HG02610 (cell line): ENCODE measurements around the gene EPB42.
"Not testable (repeated sequence)": the region's sequence is repeated elsewhere in the genome, so short reads cannot be mapped to it uniquely, and the experiment has no call there.

Source experiments
- ATAC-seq: cut with Tn5 transposase; IDR thresholded peaks from one replicate; pipeline ENCODE4 v1.9.1; 2021; ENCODE audit warnings: mild to moderate bottlenecking, moderate library complexity; ENCODE audit not compliant: unreplicated experiment

Gene EPB42

DNA sequence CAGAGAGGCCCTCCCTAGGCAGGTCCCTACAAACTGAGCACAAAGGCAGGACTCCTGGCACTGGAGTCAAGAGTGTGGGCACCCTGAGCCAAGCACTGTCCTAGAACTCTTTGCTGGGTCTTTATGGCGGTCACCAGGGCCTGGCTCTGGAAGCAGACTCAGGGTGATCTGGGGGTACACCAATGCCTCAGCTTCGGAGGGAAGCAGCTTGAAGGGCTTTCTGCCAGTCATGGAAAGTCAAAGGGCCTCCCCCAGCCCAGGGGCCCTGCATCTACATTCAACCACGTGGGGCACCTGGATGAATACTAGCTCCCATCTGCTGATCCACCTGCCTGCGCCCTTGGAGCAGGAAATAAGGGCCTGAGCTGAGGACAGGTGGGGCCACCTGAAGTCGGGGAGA is 7.4 kb downstream of the EPB42 start:
- ATAC-seq: no peak

DNA sequence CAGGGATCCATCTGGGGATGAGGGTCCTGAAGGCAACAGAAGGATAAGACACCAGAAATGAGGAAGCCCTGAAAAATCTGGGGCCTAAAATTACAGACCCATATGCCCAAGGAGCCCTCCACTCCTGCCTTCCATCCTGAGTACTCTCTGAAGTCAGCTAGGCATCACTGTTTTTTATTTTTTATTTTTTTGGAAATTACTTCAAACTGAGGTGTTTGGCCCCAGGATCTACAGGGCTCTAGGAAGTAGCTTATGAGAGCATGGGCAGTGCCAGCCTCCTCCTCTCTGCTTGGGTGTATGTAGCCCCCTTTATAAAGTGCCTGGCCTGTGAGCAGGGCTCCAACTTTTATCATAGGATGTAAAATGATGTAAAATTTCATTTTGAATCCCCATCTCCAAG is 7.9 kb downstream of the EPB42 start:
- ATAC-seq: no peak

DNA sequence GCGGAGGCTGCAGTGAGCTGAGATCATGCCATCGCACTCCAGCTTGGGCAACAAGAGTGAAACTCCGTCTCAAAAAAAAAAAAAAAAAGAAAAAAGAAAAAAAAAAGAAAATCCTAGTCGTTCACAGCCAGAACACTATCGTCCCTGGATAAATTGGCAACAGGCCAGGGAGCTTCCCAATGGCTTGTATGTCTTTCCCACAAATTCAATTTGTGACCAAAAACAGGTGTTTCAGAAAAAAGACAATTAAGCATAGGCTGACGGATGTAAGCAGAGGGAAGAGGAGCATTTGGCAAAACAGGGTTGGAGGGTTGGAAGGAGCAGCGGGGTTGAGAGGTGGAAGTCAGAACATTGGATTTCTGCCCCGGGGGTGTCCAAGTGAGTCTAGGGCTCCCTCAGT is 8.5 kb downstream of the EPB42 start:
- no peak for ATAC-seq

DNA sequence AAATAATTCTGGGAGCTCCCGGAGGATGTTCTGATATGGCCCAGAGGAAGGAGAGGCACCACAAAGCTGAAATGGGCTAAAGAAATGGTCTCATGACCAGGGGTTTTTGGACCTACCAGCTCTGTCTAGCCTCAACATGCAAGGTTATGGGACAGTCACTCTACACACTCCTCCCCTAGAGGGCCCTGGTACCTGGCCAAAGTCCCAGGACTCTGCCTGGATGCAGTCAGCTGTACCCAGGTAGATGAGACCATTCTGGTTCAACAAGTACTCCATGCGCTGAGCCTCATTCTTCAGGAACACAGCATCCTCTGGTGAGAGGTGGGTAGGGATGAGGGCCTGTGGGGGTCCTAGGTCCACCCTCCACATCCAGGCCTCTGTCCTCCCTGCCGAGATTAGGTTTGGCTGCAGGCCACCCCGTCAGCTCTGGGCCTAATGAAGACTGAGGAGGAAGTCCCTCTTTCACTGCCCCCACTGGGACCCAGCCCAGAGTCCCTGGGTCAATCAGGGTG is 9.5 kb downstream of the EPB42 start:
- ATAC-seq: no peak

DNA sequence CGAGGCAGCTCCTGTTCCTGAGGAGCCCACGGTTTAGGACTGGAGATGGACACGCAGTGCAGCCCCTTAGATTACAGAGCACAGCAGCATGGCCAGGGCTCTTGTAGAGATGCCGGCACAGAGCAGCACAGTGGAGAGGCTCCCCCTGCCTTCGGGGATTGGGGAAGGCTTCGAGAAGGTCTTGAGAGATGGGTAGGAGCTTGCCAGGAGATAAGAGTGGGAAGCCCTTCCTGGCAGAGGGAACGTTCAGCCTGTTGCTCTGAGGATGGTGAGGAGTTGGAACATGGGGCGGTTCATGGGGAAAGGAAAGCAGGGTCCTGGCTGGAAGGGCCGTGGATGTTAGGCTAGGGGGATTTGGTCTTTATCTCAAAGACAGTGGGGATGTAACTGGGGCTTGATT is 10.0 kb downstream of the EPB42 start:
- no peak for ATAC-seq

DNA sequence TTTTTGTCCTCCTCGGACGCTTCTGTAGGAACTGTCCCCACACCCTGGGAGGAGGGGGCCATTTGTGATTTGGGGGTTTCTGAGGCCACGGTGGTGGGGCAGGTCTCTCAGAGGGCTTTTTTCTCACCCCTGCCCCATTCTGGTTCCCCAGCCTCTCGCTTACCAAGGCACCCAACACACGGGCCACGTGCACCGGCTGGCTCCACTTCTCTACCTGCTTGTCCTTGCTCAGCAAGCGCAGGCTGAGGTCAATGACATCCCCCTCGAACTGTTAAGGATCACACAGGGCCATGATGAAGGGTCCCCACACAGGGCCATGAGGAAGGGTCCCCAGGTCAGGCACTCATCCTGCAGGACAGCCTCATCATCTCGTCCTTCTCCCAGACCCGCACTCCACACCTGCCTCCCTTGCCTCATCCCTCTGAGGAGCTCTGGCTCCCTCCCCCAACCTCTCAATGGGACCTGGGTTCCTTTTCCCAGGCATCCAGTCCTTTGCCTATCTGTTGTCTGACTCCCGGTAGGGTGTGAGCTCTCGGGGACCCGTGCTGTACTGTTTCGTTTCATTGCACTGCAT is 10.6 kb downstream of the EPB42 start:
- ATAC-seq: no peak

DNA sequence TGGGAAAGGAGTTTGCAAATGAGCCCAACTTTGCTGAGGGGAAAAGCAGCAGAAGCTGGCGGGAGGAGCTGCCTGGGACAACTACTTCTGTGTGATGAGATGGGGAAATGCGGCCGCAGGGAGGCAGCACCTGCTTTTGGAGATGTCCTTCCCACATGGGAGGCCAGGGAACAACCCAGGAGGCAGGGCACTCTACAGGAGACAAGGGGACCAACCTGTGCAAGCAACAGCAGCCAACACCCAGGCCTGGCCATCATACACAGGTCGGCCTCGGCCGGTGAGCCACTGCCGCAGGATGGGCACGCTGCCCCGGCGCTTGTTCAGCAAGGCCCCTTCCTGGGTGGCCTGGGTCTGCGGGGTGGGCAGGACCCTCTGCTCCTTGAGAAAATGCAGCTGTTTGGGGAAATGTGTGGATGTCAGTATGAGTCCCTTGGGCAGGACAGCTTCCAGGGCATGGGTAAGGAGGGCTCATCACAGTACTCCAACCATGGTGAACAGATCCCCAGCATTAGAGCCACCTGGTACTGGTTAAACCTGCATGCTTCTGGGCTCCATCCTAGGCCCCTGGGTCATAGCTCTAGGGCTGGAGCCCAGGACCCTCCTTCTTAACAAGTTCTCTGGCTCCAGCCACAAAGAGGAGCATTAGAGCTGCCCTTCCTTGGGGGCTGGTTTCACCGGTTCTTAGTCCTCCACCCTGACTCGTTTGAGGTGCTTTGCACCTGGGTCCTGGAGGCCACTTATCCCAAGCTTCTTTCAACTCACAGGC is 11.6 kb downstream of the EPB42 start:
- no peak for ATAC-seq

DNA sequence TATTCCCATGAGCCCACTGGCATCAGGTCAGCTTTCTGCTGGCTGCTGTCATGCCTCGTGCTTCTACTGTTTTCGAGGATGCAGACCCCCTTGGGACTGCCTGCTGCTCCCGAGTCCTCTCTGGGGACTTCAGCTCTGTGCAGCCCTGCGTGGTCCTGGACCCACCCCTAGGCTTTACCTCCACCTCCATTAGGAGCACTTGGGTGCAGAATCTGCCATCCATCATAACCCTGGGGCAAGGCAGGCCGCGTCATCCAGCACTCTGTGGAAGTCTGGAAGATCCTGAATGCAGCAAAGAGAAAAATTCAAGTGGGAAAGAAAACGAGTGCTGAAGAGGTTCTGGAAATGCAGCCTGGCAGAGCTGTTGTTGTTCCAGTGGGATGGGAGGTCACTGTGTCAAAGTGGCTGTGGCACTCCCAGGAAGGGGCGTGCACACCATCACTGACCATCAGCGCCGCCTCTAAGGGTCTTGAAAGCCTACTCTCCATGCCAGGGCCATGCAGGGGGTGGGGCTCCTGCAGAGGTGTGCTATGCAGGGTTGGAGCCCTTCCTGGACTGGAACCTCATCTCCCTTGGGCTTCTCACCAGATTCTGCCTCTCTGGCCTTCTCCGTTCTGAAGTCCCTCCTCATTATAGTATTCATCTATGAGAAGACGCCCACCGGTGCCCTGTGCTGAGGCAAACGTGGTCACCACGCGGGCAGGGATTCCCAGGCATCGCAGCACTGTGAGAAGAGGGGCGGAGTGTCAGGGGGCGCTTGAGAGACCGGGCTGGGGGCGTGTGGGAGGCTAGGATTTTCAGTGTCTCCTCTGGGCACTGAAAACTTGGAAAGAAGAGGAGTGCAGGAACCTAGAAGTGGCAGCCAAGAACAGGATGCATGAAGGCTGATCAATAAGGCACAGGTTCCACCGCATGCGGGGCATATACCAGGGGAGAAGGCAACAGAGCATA is 12.5 kb downstream of the EPB42 start:
- ATAC-seq: no peak

DNA sequence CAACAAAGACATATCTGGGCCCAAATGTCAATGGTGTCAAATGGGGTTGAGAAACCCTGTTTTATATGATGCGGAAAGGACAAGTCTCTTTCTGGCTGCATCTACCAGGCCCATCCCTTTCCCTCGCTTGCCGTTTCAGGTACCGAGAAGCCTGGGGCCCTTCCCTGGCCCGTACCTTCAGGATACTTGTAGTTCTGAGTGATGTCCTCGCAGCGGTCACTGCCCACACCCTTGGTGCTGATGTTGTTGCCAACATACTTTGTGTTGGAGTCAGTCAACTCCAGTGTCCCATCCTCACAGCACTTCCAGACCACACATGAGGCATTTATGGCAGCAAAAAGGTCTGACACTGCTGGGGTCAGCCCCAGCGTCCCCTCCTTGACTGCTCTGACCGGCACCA is 13.8 kb downstream of the EPB42 start:
- no peak for ATAC-seq

DNA sequence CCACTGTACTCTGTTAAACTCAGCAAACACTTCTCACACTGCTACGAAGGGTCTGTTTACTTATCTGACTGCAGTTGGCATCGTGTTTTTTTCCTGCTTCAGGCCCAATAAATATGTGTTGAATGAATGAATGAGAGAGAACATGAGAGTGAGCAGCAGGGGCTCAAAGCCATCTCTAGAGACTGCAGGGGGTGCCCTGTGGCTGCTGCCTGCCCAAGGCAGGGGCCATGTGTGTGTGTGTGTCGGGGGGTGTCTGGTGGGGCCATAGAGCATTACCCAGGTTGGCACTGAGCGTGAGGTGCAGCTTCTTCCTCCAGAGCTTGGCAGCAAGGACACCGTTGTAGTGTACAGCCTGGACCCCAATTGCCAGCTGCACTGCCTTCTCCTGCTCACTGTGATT is 14.8 kb downstream of the EPB42 start:
- no peak for ATAC-seq

DNA sequence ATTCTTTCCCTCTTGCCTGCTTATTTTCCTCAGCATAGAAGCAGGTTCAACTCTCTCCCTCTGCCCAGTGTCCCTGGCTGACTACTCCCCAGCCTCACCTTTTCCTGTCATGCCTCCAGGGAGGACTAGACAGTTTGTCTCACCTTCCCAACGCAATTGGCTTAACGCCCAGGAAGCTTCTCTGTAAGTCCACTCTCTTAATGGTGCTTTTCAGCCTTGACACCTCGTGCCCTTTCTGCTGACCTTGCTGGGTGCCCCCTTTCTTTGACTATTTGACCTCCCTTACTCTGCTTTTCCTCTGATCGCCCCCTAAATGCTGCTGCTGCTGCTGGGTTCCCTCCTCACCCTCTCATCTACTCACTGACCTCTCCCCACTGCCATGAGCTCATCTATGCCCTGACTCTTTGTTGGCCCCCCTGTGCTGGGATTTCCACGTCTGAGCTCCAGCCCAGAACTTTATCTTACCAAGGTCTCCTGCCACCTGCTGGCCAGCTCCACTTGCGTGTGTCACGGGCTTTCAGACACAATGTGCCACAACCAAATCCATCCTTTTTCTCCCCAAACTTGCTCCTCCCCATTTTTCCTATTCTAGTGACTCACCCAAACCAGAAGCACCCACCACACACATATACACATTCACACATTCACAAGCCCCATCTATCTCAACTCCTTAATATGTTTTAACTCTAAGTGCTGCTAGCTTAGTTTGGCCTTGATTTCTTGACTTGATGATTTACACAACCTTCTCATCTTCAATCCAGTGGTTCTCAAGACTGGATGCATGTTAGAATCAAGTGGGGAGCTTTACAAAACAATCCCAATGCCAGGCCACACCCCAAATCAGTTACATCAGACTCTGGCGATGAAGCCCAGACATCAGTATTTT is 16.6 kb downstream of the EPB42 start:
- ATAC-seq: no peak

DNA sequence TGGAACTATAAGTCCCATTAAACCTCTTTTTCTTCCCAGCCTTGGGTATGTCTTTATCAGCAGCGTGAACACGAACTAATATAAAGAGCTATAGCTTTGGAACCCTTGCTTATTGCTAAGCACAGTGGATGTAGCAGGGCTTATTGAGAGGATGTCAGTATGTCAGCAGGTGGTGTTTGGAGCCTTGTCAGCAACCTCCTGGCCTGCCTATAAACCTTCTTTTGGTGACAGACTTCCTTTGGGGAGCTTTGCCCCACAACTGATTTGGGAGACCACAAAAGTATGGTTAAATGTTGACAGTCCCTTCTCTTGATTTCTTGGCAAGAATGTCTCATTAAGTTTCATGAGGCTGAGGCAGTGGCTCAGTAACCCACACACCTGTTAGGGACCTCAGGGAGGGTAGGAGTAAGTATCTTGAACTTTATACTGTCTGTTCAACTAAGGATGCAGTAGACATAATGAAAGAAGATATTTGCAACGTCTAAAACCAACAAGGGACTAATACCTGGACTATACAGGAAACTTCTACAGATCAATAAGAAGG is 20.8 kb downstream of the EPB42 start:
- no peak for ATAC-seq

DNA sequence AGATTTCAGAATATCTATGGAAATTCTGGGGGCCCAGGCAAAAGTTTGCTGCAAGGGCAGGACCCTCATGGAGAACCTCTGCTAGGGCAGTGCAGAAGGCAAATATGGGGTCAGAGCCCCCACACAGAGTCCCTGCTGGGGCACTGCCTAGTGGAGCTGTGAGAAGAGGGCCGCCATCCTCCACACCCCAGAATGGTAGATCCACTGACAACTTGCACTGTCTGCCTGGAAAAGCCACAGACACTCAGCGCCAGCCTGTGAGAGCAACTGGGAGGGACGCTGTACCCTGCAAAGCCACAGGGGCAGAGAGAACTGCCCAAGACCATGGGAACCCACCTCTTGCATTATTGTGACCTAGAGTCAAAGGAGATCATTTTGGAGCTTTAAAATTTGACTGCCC is 21.8 kb downstream of the EPB42 start:
- no peak for ATAC-seq

DNA sequence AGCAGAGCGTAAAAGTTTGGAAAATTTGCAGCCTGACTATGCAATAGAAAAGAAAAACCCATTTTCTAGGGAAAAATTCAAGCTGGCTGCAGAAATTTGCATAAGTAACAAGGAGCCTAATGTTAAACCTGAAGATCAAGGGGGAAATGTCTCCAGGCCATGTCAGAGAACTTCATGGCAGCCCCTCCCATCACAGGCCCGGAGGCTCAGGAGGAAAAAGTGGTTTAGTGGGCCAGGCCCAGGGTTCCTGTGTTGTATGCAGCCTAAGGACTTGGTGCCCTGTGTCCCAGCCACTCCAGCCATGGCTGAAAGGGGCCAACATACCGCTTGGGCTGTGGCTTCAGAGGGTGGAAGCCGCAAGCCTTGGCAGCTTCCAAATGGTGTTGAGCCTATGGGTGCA is 22.3 kb downstream of the EPB42 start:
- not testable (repeated sequence) for ATAC-seq

DNA sequence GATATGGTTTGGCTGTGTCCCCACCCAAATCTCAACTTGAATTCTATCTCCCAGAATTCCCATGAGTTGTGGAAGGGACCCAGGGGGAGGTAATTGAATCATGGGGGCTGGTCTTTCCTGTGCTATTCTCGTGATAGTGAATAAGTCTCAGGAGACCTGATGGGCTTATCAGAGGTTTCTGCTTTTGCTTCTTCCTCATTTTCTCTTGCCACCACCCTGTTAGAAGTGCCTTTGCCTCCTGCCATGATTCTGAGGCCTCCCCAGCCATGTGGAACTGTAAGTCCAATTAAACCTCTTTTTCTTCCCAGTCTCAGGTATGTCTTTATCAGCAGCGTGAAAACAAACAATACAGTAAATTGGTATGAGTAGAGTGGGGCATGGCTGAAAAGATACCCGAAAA is 23.0 kb downstream of the EPB42 start:
- not testable (repeated sequence) for ATAC-seq

DNA sequence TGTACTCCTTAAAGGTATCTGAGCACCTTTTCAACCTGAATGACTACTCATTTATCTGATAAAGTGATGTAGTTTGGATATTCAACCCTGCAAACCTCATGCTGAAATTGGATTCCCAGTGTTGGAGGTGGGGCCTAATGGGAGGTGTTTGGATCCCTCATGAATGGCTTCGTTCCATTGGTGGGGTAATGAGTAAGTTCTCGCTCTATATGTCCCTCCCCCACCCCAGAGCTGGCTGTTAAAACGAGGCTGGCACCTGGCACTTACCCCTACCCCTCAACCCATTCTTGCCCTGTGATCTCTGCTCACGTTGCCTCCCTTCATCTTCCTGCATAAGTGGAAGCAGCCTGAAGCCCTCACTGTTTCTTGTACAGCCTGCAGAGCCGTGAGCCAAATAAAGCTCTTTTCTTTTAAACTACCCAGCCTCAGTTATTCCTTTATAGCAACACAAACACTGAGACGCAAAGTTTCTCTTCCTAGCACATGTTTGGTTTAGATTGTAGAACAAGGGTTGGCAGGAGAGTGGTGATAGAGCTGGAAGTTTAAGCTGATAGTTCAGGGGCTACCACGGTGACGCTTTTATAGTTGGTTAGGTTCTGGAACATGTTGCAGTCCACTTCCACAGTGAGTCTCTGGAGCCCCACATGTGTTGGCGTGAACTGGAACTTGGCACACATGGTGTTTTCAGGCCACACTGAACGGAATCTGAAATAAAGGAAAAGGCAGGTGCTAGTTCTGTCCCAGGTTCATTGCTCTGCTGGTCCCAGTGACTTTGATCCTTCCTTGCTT is 23.9 kb downstream of the EPB42 start:
- ATAC-seq: no peak

DNA sequence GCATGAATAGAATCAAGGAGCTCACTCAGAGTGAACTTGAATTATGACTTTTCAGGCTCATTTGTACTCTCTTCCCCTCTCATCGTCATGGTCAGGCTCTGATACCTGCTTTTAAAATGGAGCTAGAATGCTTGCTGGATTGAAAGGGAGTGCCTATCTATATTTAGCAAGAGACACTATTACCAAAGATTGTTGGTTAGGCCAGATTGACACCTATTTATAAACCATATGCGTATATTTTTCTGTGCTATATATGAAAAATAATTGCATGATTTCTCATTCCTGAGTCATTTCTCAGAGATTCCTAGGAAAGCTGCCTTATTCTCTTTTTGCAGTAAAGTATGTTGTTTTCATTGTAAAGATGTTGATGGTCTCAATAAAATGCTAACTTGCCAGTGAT is 26.0 kb downstream of the EPB42 start:
- ATAC-seq: no peak

DNA sequence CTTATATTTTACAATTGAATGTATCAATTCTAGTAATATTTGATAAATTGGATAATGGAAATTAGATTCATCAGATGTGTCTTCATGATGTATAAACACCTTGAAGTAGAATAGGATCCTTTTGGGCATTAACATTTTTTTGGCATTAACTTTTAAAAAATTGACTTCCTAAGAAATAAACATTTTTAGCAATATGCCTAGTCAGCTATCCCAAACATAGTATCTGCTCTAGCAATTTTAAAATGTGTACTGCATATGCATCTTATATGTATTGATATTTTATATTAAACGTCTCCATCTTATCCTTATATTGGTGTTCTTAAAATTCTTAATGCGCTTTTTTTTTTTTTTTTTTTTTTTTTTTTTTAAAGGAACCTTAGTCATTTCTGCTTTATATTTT is 27.1 kb downstream of the EPB42 start:
- no peak for ATAC-seq

DNA sequence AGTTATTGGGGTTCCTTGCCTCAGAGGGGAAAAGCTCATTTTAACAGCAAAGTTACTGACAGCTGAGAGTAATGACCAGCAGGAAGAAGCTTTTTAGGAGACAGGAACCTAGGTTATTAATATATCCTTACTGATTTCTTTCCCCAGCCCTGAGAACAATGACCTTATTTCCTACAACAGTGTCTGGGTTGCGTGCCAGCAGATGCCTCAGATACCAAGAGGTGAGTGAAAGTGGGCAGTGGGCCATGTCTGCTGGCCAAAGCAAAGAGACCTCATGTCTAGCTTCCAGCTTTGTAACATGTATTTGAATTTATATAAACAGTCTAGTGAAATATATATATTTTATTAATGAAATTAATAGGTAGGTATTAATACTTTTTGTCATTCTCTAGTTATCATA is 30.6 kb downstream of the EPB42 start:
- no peak for ATAC-seq

DNA sequence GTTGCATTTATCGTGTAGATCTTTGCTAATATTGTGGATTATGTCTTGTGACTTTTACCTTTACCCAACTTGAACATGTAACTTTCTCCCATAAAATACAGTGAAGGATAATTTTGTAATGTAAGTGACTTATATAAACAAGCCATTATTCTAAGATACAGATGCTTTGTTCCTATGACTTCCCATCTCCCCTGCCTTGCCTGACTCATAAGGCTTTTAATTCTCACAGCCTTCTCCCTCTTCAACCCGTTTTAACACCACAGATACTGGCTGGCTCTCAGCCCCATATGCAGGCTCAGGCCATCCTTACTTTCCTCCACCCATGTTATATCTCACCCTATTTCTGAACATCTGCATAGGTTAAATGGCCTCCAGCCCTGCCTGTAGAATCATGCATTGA is 31.5 kb downstream of the EPB42 start:
- ATAC-seq: no peak
